NCI-H2171 treated with DMSO at 0.1 percent for 48 hours (cell line): ENCODE results near the gene SETSIP.
"Not testable (repeated sequence)": the region's sequence is repeated elsewhere in the genome, so short reads cannot be mapped to it uniquely, and the experiment has no call there.

Experiments used
- DNase-seq: peaks from one replicate; lab custom pipeline; 2025; lab: John Stamatoyannopoulos, UW

The SETSIP gene

GRCh38 chr1:92075311-92075710, at the start of gene SETSIP:
Gene SETSIP (minus strand): TSS chr1:92075411. CDS start chr1:92075411, 0 bp downstream.
- no peak for DNase-seq

- DNase-seq, result no peak
Measured at GRCh38 chr1:92123868-92124267, 48.7 kb upstream of the SETSIP start.

- no peak for DNase-seq
Measured at GRCh38 chr1:92118826-92119225, 43.6 kb upstream of the SETSIP start.

GRCh38 chr1:92117526-92117925, 42.3 kb upstream of the SETSIP start:
- no peak for DNase-seq

GRCh38 chr1:92108631-92109030, 33.4 kb upstream of the SETSIP start:
- DNase-seq, result no peak

- no peak for DNase-seq
Measured at GRCh38 chr1:92105546-92106081, 30.4 kb upstream of the SETSIP start.

GRCh38 chr1:92096317-92096716, 21.1 kb upstream of the SETSIP start:
- DNase-seq, result no peak

GRCh38 chr1:92095874-92096273, 20.7 kb upstream of the SETSIP start:
- no peak for DNase-seq

GRCh38 chr1:92094595-92094994, 19.4 kb upstream of the SETSIP start:
- no peak for DNase-seq

- no peak for DNase-seq
Measured at GRCh38 chr1:92094090-92094489, 18.9 kb upstream of the SETSIP start.

- DNase-seq, result no peak
Measured at GRCh38 chr1:92091625-92092024, 16.4 kb upstream of the SETSIP start.

GRCh38 chr1:92087542-92087941, 12.3 kb upstream of the SETSIP start:
- DNase-seq, result peak; percentile 31

- DNase-seq, result no peak
Measured at GRCh38 chr1:92085727-92086126, 10.5 kb upstream of the SETSIP start.

GRCh38 chr1:92084651-92085050, 9.4 kb upstream of the SETSIP start:
- DNase-seq, result no peak

GRCh38 chr1:92081031-92081430, 5.8 kb upstream of the SETSIP start:
- no peak for DNase-seq

GRCh38 chr1:92080128-92080985, 5.1 kb upstream of the SETSIP start, which contains the start of gene BTBD8:
Gene BTBD8 (plus strand): TSS chr1:92080345. CDS start chr1:92080572, 227 bp downstream.
- peak; percentile 50 for DNase-seq

GRCh38 chr1:92079441-92079840, 4.2 kb upstream of the SETSIP start:
- no peak for DNase-seq

- not testable (repeated sequence) for DNase-seq
Measured at GRCh38 chr1:92078077-92078476, 2.9 kb upstream of the SETSIP start.

- no peak for DNase-seq
Measured at GRCh38 chr1:92076363-92076762, 1.2 kb upstream of the SETSIP start.

- not testable (repeated sequence) for DNase-seq
Measured at GRCh38 chr1:92074446-92074845, 765 bp downstream of the SETSIP start.

GRCh38 chr1:92070892-92071291, 4.3 kb downstream of the SETSIP start:
- no peak for DNase-seq

GRCh38 chr1:92066321-92066720, 8.9 kb downstream of the SETSIP start:
- DNase-seq, result no peak

- no peak for DNase-seq
Measured at GRCh38 chr1:92065042-92065441, 10.2 kb downstream of the SETSIP start.

- no peak for DNase-seq
Measured at GRCh38 chr1:92051948-92052347, 23.3 kb downstream of the SETSIP start.
